TTC549 (cell line): Measurements from ENCODE around the gene CDH24.

Source experiments
- FAIRE-seq: peaks from 2 replicates; lab custom pipeline; 2012; peaks lifted over from hg19 to GRCh38; lab: Jason Lieb, UNC

The CDH24 gene

GRCh38 chr14:23043145-23043544 lies 14.2 kb downstream of the CDH24 start:
- FAIRE-seq: no peak

GRCh38 chr14:23042162-23042965 lies 15.0 kb downstream of the CDH24 start, which contains the start of gene PSMB11:
Gene PSMB11 (plus strand): TSS chr14:23042212. CDS start chr14:23042226, 14 bp downstream.
- no peak for FAIRE-seq

- FAIRE-seq: no peak
Observed at GRCh38 chr14:23041729-23042128, 15.6 kb downstream of the CDH24 start.

- no peak for FAIRE-seq
Observed at GRCh38 chr14:23040100-23040499, 17.2 kb downstream of the CDH24 start.

- FAIRE-seq: no peak
Observed at GRCh38 chr14:23035303-23036144, 21.8 kb downstream of the CDH24 start.

- FAIRE-seq: peak; percentile 63
Observed at GRCh38 chr14:23034498-23035302, 22.6 kb downstream of the CDH24 start, which contains the start of gene PSMB5. Gene PSMB5 (minus strand): TSS chr14:23034900. CDS start chr14:23034881, 19 bp downstream.

- FAIRE-seq: no peak
Observed at GRCh38 chr14:23033801-23034497, 23.4 kb downstream of the CDH24 start.

GRCh38 chr14:23033251-23033727 lies 24.0 kb downstream of the CDH24 start:
- no peak for FAIRE-seq

- FAIRE-seq: no peak
Observed at GRCh38 chr14:23030936-23031335, 26.4 kb downstream of the CDH24 start.

- FAIRE-seq: no peak
Observed at GRCh38 chr14:23028799-23029198, 28.5 kb downstream of the CDH24 start.

- no peak for FAIRE-seq
Observed at GRCh38 chr14:23025151-23025814, 32.0 kb downstream of the CDH24 start.

GRCh38 chr14:23024612-23025075 lies 32.7 kb downstream of the CDH24 start:
- no peak for FAIRE-seq

GRCh38 chr14:23023795-23024152 lies 33.5 kb downstream of the CDH24 start:
- FAIRE-seq: no peak

- no peak for FAIRE-seq
Observed at GRCh38 chr14:23023022-23023794, 34.1 kb downstream of the CDH24 start.

GRCh38 chr14:23021889-23022442 lies 35.4 kb downstream of the CDH24 start:
- FAIRE-seq: no peak

- FAIRE-seq: no peak
Observed at GRCh38 chr14:23021434-23021833, 35.9 kb downstream of the CDH24 start.

GRCh38 chr14:23020143-23021128 lies 36.9 kb downstream of the CDH24 start:
- no peak for FAIRE-seq

- no peak for FAIRE-seq
Observed at GRCh38 chr14:23018107-23018506, 39.2 kb downstream of the CDH24 start.

- FAIRE-seq: no peak
Observed at GRCh38 chr14:23017091-23017490, 40.2 kb downstream of the CDH24 start.
